Smooth muscle cell of the pulmonary artery (primary cell): ENCODE data around the gene ALOX5. TPM values are rescaled to one million over a fixed set of nuclear protein-coding genes. Genes with fewer than 3 reads are reported as not detected.

ENCODE experiments used
- total RNA-seq: library from RNA; depleted of rRNA; stranded (reverse); fragments of >200 nt; gene quantifications from 2 replicates; pipeline ENCODE4 v1.2.3, GENCODE V29; 2014

The ALOX5 gene
- not detected in 2 replicates for total RNA-seq

GRCh38 chr10:45373576-45374349 is at the start of gene ALOX5:
TSS of gene ALOX5 (plus strand) at chr10:45374216. CDS start at chr10:45374280, 64 bp downstream.

Other genes with a start within 250 kb of the ALOX5 start
- gene OR13A1, start 58.6 kb upstream of the ALOX5 start, total RNA-seq, result not detected in 2 replicates